ENCODE measurements around the gene DCST1. TPM values are rescaled to one million over a fixed set of nuclear protein-coding genes. Genes with fewer than 3 reads are reported as not detected.
A peak's percentile ranks its signal among the peaks of the same experiment; 100 is the strongest.

The DCST1 gene
- total and polyA plus RNA-seq, 5 donors from 2014 or later, result 0.32 TPM; not detected in 4

GRCh38 chr1:155083865-155084721, 50.5 kb downstream of the DCST1 start:
- Histone ChIP-seq H3K9me3 (ENCODE audit: control insufficient read depth in 2 of 2, low read length in 2 of 2) (no peaks in the 10 kb centered on the region), H3K36me3 (ENCODE audit: control insufficient read depth, insufficient read depth, low read length) (no peaks in the 10 kb centered on the region), H3K27ac (ENCODE audit: insufficient read depth, low read length, poor library complexity, severe bottlenecking) (peak overlapping the region; percentile 76), H3K4me1 (ENCODE audit: control insufficient read depth, insufficient read depth, low read length, poor library complexity, severe bottlenecking) (peaks cover 61% of the 10 kb centered on the region), H3K4me3 (ENCODE audit: low read depth, low read length) (peak overlapping the region; percentile 26), H3K27me3 (ENCODE audit: control insufficient read depth, insufficient read depth, low read length) (peaks cover 20% of the 10 kb centered on the region)
- Mint-ChIP-seq H3K9me3 (peaks cover 0 to 4% (median 0%) of the 10 kb centered on the region in 7 donors), H3K4me3 (peak overlapping the region; percentile 88 to 99 (median 94)), H3K27me3 (peaks cover 52% of the 10 kb centered on the region), H3K4me1 (peaks cover 0 to 54% (median 33%) of the 10 kb centered on the region in 4 donors), H3K36me3 (no peaks in the 10 kb centered on the region), H3K27ac (peak overlapping the region in 2 of 3 donors; percentile 92 to 96)
- DNase-seq (peak in 2 of 3 donors; percentile 29 to 59), ATAC-seq (ENCODE audit: low read depth in 2 of 2) (no peak)

GRCh38 chr1:155084722-155085503, 51.3 kb downstream of the DCST1 start:
- Mint-ChIP-seq H3K27ac (peak overlapping the region; percentile 82 to 96 (median 92)), H3K4me1 (peaks cover 0 to 46% (median 28%) of the 10 kb centered on the region in 4 donors), H3K9me3 (peaks cover 0 to 4% (median 0%) of the 10 kb centered on the region in 7 donors), H3K4me3 (peak overlapping the region; percentile 88 to 99 (median 94)), H3K36me3 (no peaks in the 10 kb centered on the region), H3K27me3 (peaks cover 46% of the 10 kb centered on the region)
- Histone ChIP-seq H3K36me3 (ENCODE audit: control insufficient read depth, insufficient read depth, low read length) (no peaks in the 10 kb centered on the region), H3K27ac (ENCODE audit: insufficient read depth, low read length, poor library complexity, severe bottlenecking) (peak overlapping the region; percentile 76), H3K27me3 (ENCODE audit: control insufficient read depth, insufficient read depth, low read length) (peaks cover 20% of the 10 kb centered on the region), H3K4me3 (ENCODE audit: low read depth, low read length) (peak overlapping the region; percentile 75), H3K9me3 (ENCODE audit: control insufficient read depth in 2 of 2, low read length in 2 of 2) (no peaks in the 10 kb centered on the region), H3K4me1 (ENCODE audit: control insufficient read depth, insufficient read depth, low read length, poor library complexity, severe bottlenecking) (peaks cover 53% of the 10 kb centered on the region)
- ATAC-seq (ENCODE audit: low read depth in 2 of 2) (peak; percentile 80 to 81), DNase-seq (peak; percentile 83 to 95 (median 94))

- Histone ChIP-seq H3K36me3 (ENCODE audit: control insufficient read depth, insufficient read depth, low read length) (no peaks in the 10 kb centered on the region), H3K4me3 (ENCODE audit: low read depth, low read length) (peak overlapping the region; percentile 62), H3K4me1 (ENCODE audit: control insufficient read depth, insufficient read depth, low read length, poor library complexity, severe bottlenecking) (peaks cover 46% of the 10 kb centered on the region), H3K27ac (ENCODE audit: insufficient read depth, low read length, poor library complexity, severe bottlenecking) (peak overlapping the region; percentile 76), H3K27me3 (ENCODE audit: control insufficient read depth, insufficient read depth, low read length) (peaks cover 20% of the 10 kb centered on the region), H3K9me3 (ENCODE audit: control insufficient read depth in 2 of 2, low read length in 2 of 2) (no peaks in the 10 kb centered on the region)
- ATAC-seq (ENCODE audit: low read depth in 2 of 2) (peak; percentile 17 to 25), DNase-seq (peak; percentile 56 to 74 (median 63))
- peaks cover 0 to 43% (median 28%) of the 10 kb centered on the region in 4 donors for H3K4me1 Mint-ChIP-seq
- peak overlapping the region; percentile 82 to 96 (median 92) for H3K27ac Mint-ChIP-seq
- peak overlapping the region; percentile 88 to 99 (median 94) for H3K4me3 Mint-ChIP-seq
- H3K27me3 Mint-ChIP-seq, result peaks cover 46% of the 10 kb centered on the region
- peaks cover 0 to 4% (median 0%) of the 10 kb centered on the region in 7 donors for H3K9me3 Mint-ChIP-seq
- H3K36me3 Mint-ChIP-seq, result no peaks in the 10 kb centered on the region
Measured at GRCh38 chr1:155085504-155086127, 52.0 kb downstream of the DCST1 start.

GRCh38 chr1:155086128-155086741, 52.6 kb downstream of the DCST1 start:
- H3K4me1 ChIP-seq (ENCODE audit: control insufficient read depth, insufficient read depth, low read length, poor library complexity, severe bottlenecking), result peaks cover 40% of the 10 kb centered on the region
- Mint-ChIP-seq H3K4me1 (peaks cover 0 to 42% (median 27%) of the 10 kb centered on the region in 4 donors), H3K27ac (peak overlapping the region in 1 of 3 donors; percentile 48), H3K4me3 (peak overlapping the region; percentile 27 to 98 (median 78)), H3K9me3 (peaks cover 0 to 4% (median 0%) of the 10 kb centered on the region in 7 donors), H3K36me3 (no peaks in the 10 kb centered on the region), H3K27me3 (peaks cover 44% of the 10 kb centered on the region)
- DNase-seq, result peak; percentile 73 to 82 (median 78)
- no peaks in the 10 kb centered on the region for H3K36me3 ChIP-seq (ENCODE audit: control insufficient read depth, insufficient read depth, low read length)
- H3K27me3 ChIP-seq (ENCODE audit: control insufficient read depth, insufficient read depth, low read length), result peaks cover 18% of the 10 kb centered on the region
- H3K4me3 ChIP-seq (ENCODE audit: low read depth, low read length), result no peak overlapping the region
- no peaks in the 10 kb centered on the region for H3K9me3 ChIP-seq (ENCODE audit: control insufficient read depth in 2 of 2, low read length in 2 of 2)
- peak overlapping the region; percentile 76 for H3K27ac ChIP-seq (ENCODE audit: insufficient read depth, low read length, poor library complexity, severe bottlenecking)
- peak; percentile 8 to 10 for ATAC-seq (ENCODE audit: low read depth in 2 of 2)

GRCh38 chr1:155086856-155087535, 53.4 kb downstream of the DCST1 start:
- Mint-ChIP-seq H3K27me3 (peaks cover 44% of the 10 kb centered on the region), H3K36me3 (no peaks in the 10 kb centered on the region), H3K27ac (peak overlapping the region in 2 of 3 donors; percentile 67 to 76), H3K4me1 (peaks cover 0 to 39% (median 23%) of the 10 kb centered on the region in 4 donors), H3K9me3 (peaks cover 0 to 1% (median 0%) of the 10 kb centered on the region in 7 donors), H3K4me3 (peak overlapping the region in 3 of 4 donors; percentile 13 to 59 (median 53))
- Histone ChIP-seq H3K4me3 (ENCODE audit: low read depth, low read length) (no peak overlapping the region), H3K9me3 (ENCODE audit: control insufficient read depth in 2 of 2, low read length in 2 of 2) (no peaks in the 10 kb centered on the region), H3K4me1 (ENCODE audit: control insufficient read depth, insufficient read depth, low read length, poor library complexity, severe bottlenecking) (peaks cover 32% of the 10 kb centered on the region), H3K27ac (ENCODE audit: insufficient read depth, low read length, poor library complexity, severe bottlenecking) (no peak overlapping the region), H3K36me3 (ENCODE audit: control insufficient read depth, insufficient read depth, low read length) (no peaks in the 10 kb centered on the region), H3K27me3 (ENCODE audit: control insufficient read depth, insufficient read depth, low read length) (peaks cover 14% of the 10 kb centered on the region)
- no peak for DNase-seq
- ATAC-seq (ENCODE audit: low read depth in 2 of 2), result no peak

GRCh38 chr1:155091071-155092051, 57.7 kb downstream of the DCST1 start:
- Mint-ChIP-seq H3K36me3 (no peaks in the 10 kb centered on the region), H3K27ac (peak overlapping the region in 2 of 3 donors; percentile 61 to 75), H3K9me3 (no peaks in the 10 kb centered on the region), H3K27me3 (peaks cover 28% of the 10 kb centered on the region), H3K4me1 (peaks cover 0 to 6% (median 3%) of the 10 kb centered on the region in 4 donors), H3K4me3 (peak overlapping the region in 1 of 4 donors; percentile 50)
- Histone ChIP-seq H3K27me3 (ENCODE audit: control insufficient read depth, insufficient read depth, low read length) (peaks cover 4% of the 10 kb centered on the region), H3K27ac (ENCODE audit: insufficient read depth, low read length, poor library complexity, severe bottlenecking) (no peak overlapping the region), H3K9me3 (ENCODE audit: control insufficient read depth in 2 of 2, low read length in 2 of 2) (no peaks in the 10 kb centered on the region), H3K4me1 (ENCODE audit: control insufficient read depth, insufficient read depth, low read length, poor library complexity, severe bottlenecking) (peaks cover 2% of the 10 kb centered on the region), H3K36me3 (ENCODE audit: control insufficient read depth, insufficient read depth, low read length) (no peaks in the 10 kb centered on the region), H3K4me3 (ENCODE audit: low read depth, low read length) (no peak overlapping the region)
- ATAC-seq (ENCODE audit: low read depth in 2 of 2) (peak; percentile 62 to 75), DNase-seq (peak; percentile 73 to 75 (median 74))

Measured in CD4-positive, CD25-positive, alpha-beta regulatory T cell (primary cell).